B cell (primary cell): Measurements from ENCODE around the gene FBXL16. TPM values are rescaled to one million over a fixed set of nuclear protein-coding genes. Genes with fewer than 3 reads are reported as not detected.

Experiments
- ATAC-seq: fragments of 200-7000 bp; cut with Tn5 transposase; one replicate; pipeline ENCODE4 v1.10.0; 2021; ENCODE audit warnings: low read depth, mild to moderate bottlenecking, moderate number of reproducible peaks, moderate library complexity
- CTCF ChIA-PET: fragments of 350-600 bp; sonication (Branson Sonifier 250); formaldehyde crosslinking; loops from one replicate; lab custom pipeline; 2021; ENCODE audit warnings: antibody characterized with exemption, inconsistent platforms; lab: Charles Lee
- POLR2A ChIA-PET: fragments of 350-600 bp; sonication (Branson Sonifier 250); formaldehyde crosslinking; loops from one replicate; lab custom pipeline; 2021; ENCODE audit warnings: antibody characterized with exemption; lab: Charles Lee
- DNase-seq: peaks from one replicate; pipeline ENCODE4 v3.0.0; 2013
- H2AFZ ChIP-seq: 2 replicates; pipeline ENCODE4 v1.6.1; 2012; ENCODE audit warnings: mild to moderate bottlenecking, low read depth, low read length; ENCODE audit not compliant: insufficient read depth, poor library complexity, severe bottlenecking
- H3K27ac ChIP-seq, 2 donors: 1 replicate in 1 of 2; 2 replicates in 1 of 2; pipeline ENCODE4 v1.5.1; 2012 to 2013; ENCODE audit warnings: low read length in 2 of 2, mild to moderate bottlenecking in 2 of 2, moderate library complexity in 1 of 2
- H3K27me3 ChIP-seq, 4 experiments: fragments of 200-600 bp in 1 of 4; sonication (generic) in 1 of 4; replicated peaks in 1 of 4; 1 replicate in 2 of 4; 2 replicates in 2 of 4; pipeline versions ENCODE4 v1.6.1 to v1.7.0; 2013 to 2016; ENCODE audit warnings: low read length in 3 of 4, mild to moderate bottlenecking in 2 of 4, mixed read lengths in 1 of 4, moderate library complexity in 1 of 4; ENCODE audit not compliant: insufficient read depth in 4 of 4, control insufficient read depth in 3 of 4; ENCODE audit errors: control extremely low read depth in 1 of 4
- H3K36me3 ChIP-seq, 2 experiments: replicated peaks in 1 of 2; 1 replicate in 1 of 2; 2 replicates in 1 of 2; pipeline versions ENCODE4 v1.6.1 to v1.7.1; 2013; ENCODE audit warnings: low read length in 1 of 2; ENCODE audit not compliant: insufficient read depth in 2 of 2, control insufficient read depth in 1 of 2; ENCODE audit errors: control extremely low read depth in 1 of 2, extremely low read depth in 1 of 2
- H3K4me1 ChIP-seq, 2 donors: fragments of 200-600 bp in 1 of 2; sonication (generic) in 1 of 2; 1 replicate in 1 of 2; 2 replicates in 1 of 2; pipeline versions ENCODE4 v1.5.1 to v1.6.1; 2013 to 2017; ENCODE audit warnings: low read length in 2 of 2; ENCODE audit not compliant: control insufficient read depth in 2 of 2, insufficient read depth in 2 of 2
- H3K4me2 ChIP-seq: replicated peaks from 2 replicates; pipeline ENCODE3; 2012; ENCODE audit warnings: mild to moderate bottlenecking, low read depth, low read length; ENCODE audit not compliant: poor library complexity, severe bottlenecking
- H3K4me3 ChIP-seq, 5 experiments: fragments of 200-600 bp in 1 of 5; sonication (generic) in 1 of 5; 1 replicate in 3 of 5; 2 replicates in 2 of 5; pipeline versions ENCODE4 v1.5.1 to v1.7.0; 2011 to 2016; ENCODE audit warnings: low read length in 4 of 5, mild to moderate bottlenecking in 4 of 5, low read depth in 2 of 5, control low read depth in 1 of 5, moderate library complexity in 1 of 5; ENCODE audit not compliant: insufficient read depth in 1 of 5; ENCODE audit errors: control extremely low read depth in 1 of 5, extremely low read depth in 1 of 5
- H3K79me2 ChIP-seq: fragments of 200-600 bp; sonication (generic); one replicate; pipeline ENCODE4 v1.6.0; 2016; ENCODE audit warnings: low read length; ENCODE audit not compliant: control insufficient read depth, insufficient read depth
- H3K9ac ChIP-seq: fragments of 200-600 bp; sonication (generic); 2 replicates; pipeline ENCODE4 v1.6.1; 2017; ENCODE audit warnings: mild to moderate bottlenecking, low read length, moderate library complexity
- H3K9me3 ChIP-seq, 3 donors: one replicate each; pipeline versions ENCODE4 v1.6.1 to v1.7.1; 2013; ENCODE audit warnings: low read length in 2 of 3; ENCODE audit not compliant: control insufficient read depth in 2 of 3, insufficient read depth in 1 of 3; ENCODE audit errors: control extremely low read depth in 1 of 3
- H4K20me1 ChIP-seq: 2 replicates; pipeline ENCODE4 v1.6.0; 2012; ENCODE audit warnings: mild to moderate bottlenecking, low read length; ENCODE audit not compliant: insufficient read depth, control insufficient read depth, poor library complexity, severe bottlenecking
- H3K27ac Mint-ChIP-seq: one replicate; pipeline ENCODE4 v1.8.0; 2021; ENCODE audit warnings: mixed read lengths
- H3K27me3 Mint-ChIP-seq: one replicate; pipeline ENCODE4 v1.8.0; 2021; ENCODE audit warnings: mixed read lengths
- H3K4me1 Mint-ChIP-seq: one replicate; pipeline ENCODE4 v1.8.0; 2021; ENCODE audit warnings: mixed read lengths
- H3K4me3 Mint-ChIP-seq: one replicate; pipeline ENCODE4 v1.8.0; 2021; ENCODE audit warnings: mixed read lengths
- H3K9me3 Mint-ChIP-seq: one replicate; pipeline ENCODE4 v1.8.0; 2022; ENCODE audit warnings: mixed read lengths; ENCODE audit not compliant: insufficient read depth
- EZH2 ChIP-seq: IDR thresholded peaks from 2 replicates; pipeline ENCODE4 v1.6.1; 2012; ENCODE audit warnings: borderline replicate concordance, low read depth, mild to moderate bottlenecking, moderate library complexity, low read length; ENCODE audit not compliant: insufficient read depth, poor library complexity, severe bottlenecking
- WGBS: methylation state at CpG from one replicate; pipeline ENCODE4 v1.1.5; 2013; ENCODE audit warnings: missing lambda C conversion rate; ENCODE audit not compliant: insufficient coverage; 5-methylcytosine and 5-hydroxymethylcytosine counted together
- intact Hi-C: fragments of 100-400 bp; cut with micrococcal nuclease; formaldehyde crosslinking; loops from one replicate; pipeline ENCODE4 v1.10.0; 2022
- polyA plus RNA-seq: library from polyadenylated mRNA; depleted of rRNA; stranded (reverse); fragments of >200 nt; gene quantifications from 2 replicates; pipeline ENCODE4 v1.2.3, GENCODE V29; 2012
- total RNA-seq, 2 donors: library from RNA; stranded (reverse); fragments of 120-200 nt in 1 of 2; gene quantifications; 1 replicate in 1 of 2; 2 replicates in 1 of 2; pipeline versions ENCODE4 v1.2.3 to v1.2.4, GENCODE V29; 2013 to 2022
- TF ChIP-seq, protein P1 (sequence below): fragments of 200-600 bp; IDR thresholded peaks from one replicate; pipeline ENCODE4 v1.8.0; 2022; ENCODE audit warnings: antibody characterized with exemption, mild to moderate bottlenecking

Gene FBXL16
- total and polyA plus RNA-seq, 2 donors (not counting 1 experiment from before 2014, with no cell fraction given) = 2.2 to 5.8 TPM

DNA sequence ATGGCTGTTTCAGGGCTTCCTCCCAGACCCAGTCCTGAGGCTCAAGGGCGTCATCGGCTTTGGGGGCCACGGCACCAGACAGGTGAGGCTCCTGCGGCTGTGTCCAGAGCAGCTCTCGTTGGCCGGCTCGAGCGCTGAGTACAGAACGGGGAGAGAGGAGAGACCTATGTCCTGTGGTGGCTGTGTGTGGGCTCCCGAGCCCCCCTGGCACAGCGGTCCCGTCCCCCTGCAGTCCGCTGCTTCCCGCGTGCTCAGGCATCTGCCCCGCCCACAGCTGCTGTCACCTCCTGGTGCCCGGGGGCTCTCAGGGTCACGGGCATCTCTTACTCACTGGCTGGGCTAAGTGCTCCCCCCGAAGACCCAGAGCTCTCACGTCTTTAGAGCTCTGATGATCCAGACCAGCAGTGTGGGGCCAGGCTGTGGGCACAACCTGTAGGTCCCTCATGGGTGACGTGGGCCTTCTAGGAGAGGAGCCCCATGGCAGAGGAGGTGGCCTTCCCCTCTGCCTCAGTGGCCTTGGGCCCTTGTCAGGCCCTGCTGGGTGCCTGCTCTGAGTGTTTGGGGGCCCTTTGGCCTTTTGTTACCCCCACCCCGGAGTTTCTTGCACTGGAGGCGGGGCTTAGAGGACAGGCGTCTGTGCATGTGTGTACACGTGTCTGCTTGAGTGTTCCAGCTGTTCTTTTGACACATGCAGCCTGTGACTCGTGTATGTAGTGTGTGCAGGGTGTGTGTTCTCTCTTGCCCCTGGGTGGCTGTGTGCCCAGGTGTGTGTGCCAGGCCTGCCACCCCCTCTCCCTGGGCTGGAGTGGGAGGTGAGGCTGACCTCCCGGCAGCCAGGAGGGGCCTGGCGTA, 52.9 kb downstream of the FBXL16 start:
- Histone ChIP-seq H2AFZ (no peak overlapping the region), H4K20me1 (peaks cover 4% of the 10 kb centered on the region), H3K27ac (no peak overlapping the region), H3K9me3 (peaks cover 0 to 2% (median 0%) of the 10 kb centered on the region in 3 donors), H3K4me1 (peaks cover 14 to 17% of the 10 kb centered on the region in 2 donors), H3K4me3 (no peak overlapping the region), H3K27me3 (no peaks in the 10 kb centered on the region), H3K4me2 (no peak overlapping the region), H3K79me2 (peaks cover under 1% of the 10 kb centered on the region), H3K9ac (no peak overlapping the region), H3K36me3 (no peaks in the 10 kb centered on the region)
- WGBS = 94% methylated on average over 28 of the region's 28 CpGs
- Mint-ChIP-seq H3K4me1 (peaks cover 10% of the 10 kb centered on the region), H3K27me3 (no peaks in the 10 kb centered on the region), H3K4me3 (no peak overlapping the region), H3K27ac (no peak overlapping the region), H3K9me3 (no peaks in the 10 kb centered on the region)
- ChIA-PET POLR2A (no interaction called here), CTCF (no interaction called here)
- TF ChIP-seq EZH2 = no peak
- TF ChIP-seq, protein P1, sequence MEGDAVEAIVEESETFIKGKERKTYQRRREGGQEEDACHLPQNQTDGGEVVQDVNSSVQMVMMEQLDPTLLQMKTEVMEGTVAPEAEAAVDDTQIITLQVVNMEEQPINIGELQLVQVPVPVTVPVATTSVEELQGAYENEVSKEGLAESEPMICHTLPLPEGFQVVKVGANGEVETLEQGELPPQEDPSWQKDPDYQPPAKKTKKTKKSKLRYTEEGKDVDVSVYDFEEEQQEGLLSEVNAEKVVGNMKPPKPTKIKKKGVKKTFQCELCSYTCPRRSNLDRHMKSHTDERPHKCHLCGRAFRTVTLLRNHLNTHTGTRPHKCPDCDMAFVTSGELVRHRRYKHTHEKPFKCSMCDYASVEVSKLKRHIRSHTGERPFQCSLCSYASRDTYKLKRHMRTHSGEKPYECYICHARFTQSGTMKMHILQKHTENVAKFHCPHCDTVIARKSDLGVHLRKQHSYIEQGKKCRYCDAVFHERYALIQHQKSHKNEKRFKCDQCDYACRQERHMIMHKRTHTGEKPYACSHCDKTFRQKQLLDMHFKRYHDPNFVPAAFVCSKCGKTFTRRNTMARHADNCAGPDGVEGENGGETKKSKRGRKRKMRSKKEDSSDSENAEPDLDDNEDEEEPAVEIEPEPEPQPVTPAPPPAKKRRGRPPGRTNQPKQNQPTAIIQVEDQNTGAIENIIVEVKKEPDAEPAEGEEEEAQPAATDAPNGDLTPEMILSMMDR = no peak
- no peak for ATAC-seq
- DNase-seq = no peak
- intact Hi-C loops = no loop called here

DNA sequence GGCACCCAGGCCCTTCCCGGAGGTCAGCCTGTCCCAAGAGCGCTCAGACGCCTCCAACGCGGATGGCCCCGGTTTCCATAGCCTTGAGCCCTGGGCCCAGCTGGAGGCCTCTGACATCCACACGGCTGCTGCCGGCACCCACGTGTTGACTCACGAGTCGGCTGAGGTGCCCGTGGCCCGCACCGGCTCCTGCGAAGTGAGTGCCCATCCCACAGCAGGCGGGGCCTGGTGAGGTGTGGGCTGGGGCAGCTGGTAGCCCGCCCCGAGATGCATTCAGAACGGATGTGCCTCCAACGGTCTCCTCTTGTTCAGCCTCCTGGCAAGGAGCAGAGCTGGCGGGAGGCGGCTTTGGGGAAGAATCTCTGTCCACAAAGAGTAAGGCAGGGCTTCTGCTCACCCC, 53.8 kb downstream of the FBXL16 start:
- no peak overlapping the region for H3K27ac ChIP-seq
- ChIA-PET CTCF (no interaction called here), POLR2A (no interaction called here)
- no peaks in the 10 kb centered on the region for H3K27me3 Mint-ChIP-seq
- H3K27ac Mint-ChIP-seq = no peak overlapping the region
- WGBS = 98% methylated on average over 22 of the region's 22 CpGs
- DNase-seq (no peak), ATAC-seq (no peak)
- no peak for TF ChIP-seq EZH2
- TF ChIP-seq, protein P1 = no peak
- H3K4me2 ChIP-seq = no peak overlapping the region
- H3K4me3 Mint-ChIP-seq = no peak overlapping the region
- H3K9me3 ChIP-seq = peaks cover 0 to 2% (median 0%) of the 10 kb centered on the region in 3 donors
- peaks cover 8% of the 10 kb centered on the region for H4K20me1 ChIP-seq
- intact Hi-C loops = no loop called here
- H3K27me3 ChIP-seq = no peaks in the 10 kb centered on the region
- H3K36me3 ChIP-seq = no peaks in the 10 kb centered on the region
- H3K9ac ChIP-seq = no peak overlapping the region
- H3K79me2 ChIP-seq = peaks cover 8% of the 10 kb centered on the region
- H3K9me3 Mint-ChIP-seq = no peaks in the 10 kb centered on the region
- H3K4me3 ChIP-seq = no peak overlapping the region
- no peak overlapping the region for H2AFZ ChIP-seq
- H3K4me1 ChIP-seq = peaks cover 15 to 20% of the 10 kb centered on the region in 2 donors
- H3K4me1 Mint-ChIP-seq = peaks cover 12% of the 10 kb centered on the region
